ENCODE measurements around the gene SPINK13.

- TF ChIP-seq CTCF (IDR thresholded peaks at IDR 0.05 in 8 of 11, conservative IDR thresholded peaks at IDR 0.05 in 3 of 11) (no peak), POLR2A (IDR thresholded peaks at IDR 0.05) (no peak)
These were observed 30.7 kb upstream of the SPINK13 start for GRCh38 chr5:148237785-148238417.

Data from spleen (tissue), 7 donors.